ENCODE data around the gene TRABD2B.

The TRABD2B gene

GRCh38 chr1:48036710-48037355 is 39.6 kb upstream of the TRABD2B start:
- Histone ChIP-seq H3K4me3 (ENCODE audit: low read depth, low read length) (no peak overlapping the region), H3K4me1 (ENCODE audit: control insufficient read depth, insufficient read depth, low read length) (peaks cover 12% of the 10 kb centered on the region), H3K27ac (ENCODE audit: extremely low read depth, low read depth, low read length) (no peak overlapping the region), H3K9me3 (ENCODE audit: control insufficient read depth, insufficient read depth, low read depth, low read length) (no peaks in the 10 kb centered on the region), H3K36me3 (ENCODE audit: control insufficient read depth in 2 of 2, insufficient read depth in 1 of 2, low read length in 2 of 2) (no peaks in the 10 kb centered on the region)
- POLR2A ChIA-PET: interaction anchor here (0.9 kb wide), 1 partner anchor 13 kb away, joined by 3 read pairs; no protein-coding TSS in a partner anchor
- CTCF ChIA-PET: interaction anchor here (0.7 to 3.3 kb wide), 4 partner anchors 24 to 461 kb away, joined by 3 to 13 read pairs (median 4); no protein-coding TSS in a partner anchor
- TF ChIP-seq ZIC2 (tag by site-specific recombination; IDR thresholded peaks at IDR 0.05) (peak; percentile 62), TCF7L2 (IDR thresholded peaks at IDR 0.05; ENCODE audit: borderline replicate concordance, low read depth, low read length) (peak; percentile 50; the same call in 1 of the 2 replicates), GLIS1 (tag by site-specific recombination; IDR thresholded peaks at IDR 0.05) (peak; percentile 62), ZNF701 (tag by site-specific recombination; IDR thresholded peaks at IDR 0.05) (no peak), ZNF600 (tag by site-specific recombination; IDR thresholded peaks at IDR 0.05) (peak; percentile 81), ZNF510 (tag by site-specific recombination; IDR thresholded peaks at IDR 0.05; ENCODE audit: insufficient replicate concordance) (no peak), ZNF398 (tag by site-specific recombination; IDR thresholded peaks at IDR 0.05) (peak; percentile 18; the same call in 1 of the 2 replicates), FEZF1 (tag by site-specific recombination; IDR thresholded peaks at IDR 0.05) (0 out of 2 replicates have a peak, but pooled peaks have one; percentile 6), ZNF274 (IDR thresholded peaks at IDR 0.05; ENCODE audit: low read length) (no peak), ZNF274 (tag by site-specific recombination; IDR thresholded peaks at IDR 0.05; ENCODE audit: borderline replicate concordance) (no peak), ZNF311 (tag by site-specific recombination; IDR thresholded peaks at IDR 0.05; ENCODE audit: borderline replicate concordance) (no peak), ZBTB17 (tag by site-specific recombination; IDR thresholded peaks at IDR 0.05) (no peak), ZNF792 (tag by site-specific recombination; IDR thresholded peaks at IDR 0.05) (no peak), ZNF366 (tag by site-specific recombination; conservative IDR thresholded peaks at IDR 0.05) (no peak), ZFP41 (tag by site-specific recombination; IDR thresholded peaks at IDR 0.05; ENCODE audit: borderline replicate concordance) (no peak), ZNF350 (tag by site-specific recombination; IDR thresholded peaks at IDR 0.05) (no peak), ZBTB6 (tag by site-specific recombination; IDR thresholded peaks at IDR 0.05) (no peak), OSR2 (tag by site-specific recombination; IDR thresholded peaks at IDR 0.05) (peak; percentile 64), SP7 (tag by site-specific recombination; IDR thresholded peaks at IDR 0.05) (peak; percentile 36; the same call in 1 of the 2 replicates), GFI1B (tag by site-specific recombination; IDR thresholded peaks at IDR 0.05) (peak; percentile 64; the same call in 1 of the 2 replicates), ZNF548 (tag by site-specific recombination; IDR thresholded peaks at IDR 0.05) (no peak), MZF1 (tag by site-specific recombination; IDR thresholded peaks at IDR 0.05; ENCODE audit: borderline replicate concordance) (no peak), ZNF148 (tag by site-specific recombination; IDR thresholded peaks at IDR 0.05; ENCODE audit: borderline replicate concordance) (no peak), SP2 (tag by site-specific recombination; IDR thresholded peaks at IDR 0.05) (no peak), ZSCAN18 (tag by site-specific recombination; IDR thresholded peaks at IDR 0.05) (no peak)
- TF ChIP-seq, protein P1, sequence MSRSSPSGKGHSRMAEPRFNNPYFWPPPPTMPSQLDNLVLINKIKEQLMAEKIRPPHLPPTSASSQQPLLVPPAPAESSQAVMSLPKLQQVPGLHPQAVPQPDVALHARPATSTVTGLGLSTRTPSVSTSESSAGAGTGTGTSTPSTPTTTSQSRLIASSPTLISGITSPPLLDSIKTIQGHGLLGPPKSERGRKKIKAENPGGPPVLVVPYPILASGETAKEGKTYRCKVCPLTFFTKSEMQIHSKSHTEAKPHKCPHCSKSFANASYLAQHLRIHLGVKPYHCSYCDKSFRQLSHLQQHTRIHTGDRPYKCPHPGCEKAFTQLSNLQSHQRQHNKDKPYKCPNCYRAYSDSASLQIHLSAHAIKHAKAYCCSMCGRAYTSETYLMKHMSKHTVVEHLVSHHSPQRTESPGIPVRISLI (tag by site-specific recombination; IDR thresholded peaks at IDR 0.05): no peak
- TF ChIP-seq, protein P2, sequence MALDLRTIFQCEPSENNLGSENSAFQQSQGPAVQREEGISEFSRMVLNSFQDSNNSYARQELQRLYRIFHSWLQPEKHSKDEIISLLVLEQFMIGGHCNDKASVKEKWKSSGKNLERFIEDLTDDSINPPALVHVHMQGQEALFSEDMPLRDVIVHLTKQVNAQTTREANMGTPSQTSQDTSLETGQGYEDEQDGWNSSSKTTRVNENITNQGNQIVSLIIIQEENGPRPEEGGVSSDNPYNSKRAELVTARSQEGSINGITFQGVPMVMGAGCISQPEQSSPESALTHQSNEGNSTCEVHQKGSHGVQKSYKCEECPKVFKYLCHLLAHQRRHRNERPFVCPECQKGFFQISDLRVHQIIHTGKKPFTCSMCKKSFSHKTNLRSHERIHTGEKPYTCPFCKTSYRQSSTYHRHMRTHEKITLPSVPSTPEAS (tag by site-specific recombination; IDR thresholded peaks at IDR 0.05): no peak
